Skeletal muscle cell (primary cell): ENCODE data around the gene BBS9.

Source experiments
- DNase-seq: peaks from one replicate; pipeline ENCODE4 v3.0.0-alpha.2; 2010; ENCODE audit warnings: low read depth
- H3K4me3 ChIP-seq: 2 replicates; pipeline ENCODE4 v1.5.1; 2011; ENCODE audit warnings: low read depth, mild to moderate bottlenecking, control low read depth, low read length, moderate library complexity

BBS9 gene

DNA sequence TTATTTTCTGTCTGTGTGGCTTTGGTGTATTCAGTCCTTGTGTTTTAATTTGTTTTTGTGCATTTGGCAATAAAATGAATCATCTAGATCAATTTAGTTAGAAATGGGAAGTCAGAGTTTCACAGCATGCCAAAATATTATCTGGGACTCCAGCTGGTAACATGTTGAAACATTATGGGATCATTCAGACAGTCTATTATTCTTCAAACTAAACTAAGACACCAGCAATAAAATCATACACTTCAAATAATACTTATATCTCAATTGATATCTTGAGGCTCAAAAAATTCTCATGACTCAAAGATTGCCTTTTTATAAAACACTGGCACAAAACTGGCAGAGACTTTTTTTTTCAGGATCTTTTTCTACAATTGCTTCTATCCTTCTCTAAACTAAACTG lies 14.4 kb upstream of the BBS9 start:
- H3K4me3 ChIP-seq: no peak overlapping the region
- no peak for DNase-seq

DNA sequence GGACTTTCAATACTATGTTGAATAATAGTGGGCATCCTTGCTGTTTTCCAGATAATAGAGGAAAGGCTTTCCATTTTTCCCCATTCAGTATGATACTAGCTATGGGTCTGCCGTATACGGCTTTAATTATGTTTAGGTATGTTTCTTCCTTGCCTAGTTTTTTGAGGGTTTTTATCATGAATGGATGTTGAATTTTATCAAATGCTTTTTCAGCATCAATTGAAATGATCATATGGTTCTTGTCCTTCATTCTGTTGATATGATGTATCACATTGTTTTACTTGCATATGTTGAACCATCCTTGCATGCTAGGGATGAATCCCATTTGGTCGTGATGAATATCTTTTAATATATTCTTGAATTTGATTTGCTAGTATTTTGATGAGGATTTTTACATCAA lies 11.0 kb upstream of the BBS9 start:
- no peak for DNase-seq
- H3K4me3 ChIP-seq: no peak overlapping the region

DNA sequence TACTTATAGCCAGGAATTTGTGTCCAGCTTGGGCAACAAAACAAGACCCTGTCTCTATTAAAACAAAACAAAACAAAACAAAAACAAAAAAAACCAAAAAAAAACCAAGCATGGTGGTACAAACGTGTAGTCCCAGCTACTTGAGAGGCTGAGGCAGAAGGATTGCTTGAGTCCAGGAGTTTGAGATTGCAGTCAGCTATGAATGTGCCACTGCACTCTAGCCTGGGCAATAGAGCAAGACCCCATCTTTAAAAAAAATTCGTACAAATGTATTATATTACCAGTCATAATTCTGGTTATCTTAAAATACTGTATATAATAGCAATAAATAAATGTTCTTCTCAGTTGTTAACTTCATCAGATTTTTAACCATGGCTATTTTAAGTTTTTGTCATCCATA lies 2.3 kb upstream of the BBS9 start:
- DNase-seq: no peak
- H3K4me3 ChIP-seq: no peak overlapping the region

DNA sequence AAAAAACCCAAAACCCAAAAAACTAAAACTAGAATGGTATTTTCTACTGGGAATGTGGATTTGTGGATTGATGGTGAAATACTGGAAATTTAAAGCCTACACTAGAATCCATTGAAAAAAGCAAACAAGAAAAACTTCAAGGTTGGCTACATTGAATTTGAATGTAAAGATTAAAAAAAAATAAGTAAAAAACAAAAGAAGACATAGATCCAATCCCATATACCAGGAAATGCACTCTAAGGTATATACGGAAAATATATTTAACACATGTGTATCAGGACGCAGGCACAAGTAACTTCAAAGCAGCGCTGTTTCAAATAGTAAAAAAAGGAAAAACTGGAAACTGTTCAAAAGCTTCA lies 754 bp upstream of the BBS9 start:
- peak overlapping the region; percentile 85 for H3K4me3 ChIP-seq
- DNase-seq: no peak

DNA sequence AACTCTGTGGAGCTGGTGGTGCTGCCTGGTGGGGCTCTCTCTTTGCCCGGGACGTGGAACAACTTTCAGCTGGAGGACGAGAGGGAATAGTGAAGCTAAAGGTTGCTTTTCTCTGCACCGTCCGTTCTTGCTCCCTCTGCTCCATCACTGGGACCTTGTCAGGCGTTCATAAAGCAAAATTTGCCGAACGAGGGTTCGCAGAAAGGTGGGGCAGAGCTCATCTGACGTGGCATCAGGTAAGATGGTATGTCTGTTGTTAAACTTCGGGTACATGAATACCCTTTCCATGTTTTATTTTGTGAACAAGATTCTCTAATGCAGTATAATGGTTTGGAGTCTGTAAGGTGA lies 416 bp downstream of the BBS9 start:
- DNase-seq: no peak
- peak overlapping the region; percentile 85 for H3K4me3 ChIP-seq

DNA sequence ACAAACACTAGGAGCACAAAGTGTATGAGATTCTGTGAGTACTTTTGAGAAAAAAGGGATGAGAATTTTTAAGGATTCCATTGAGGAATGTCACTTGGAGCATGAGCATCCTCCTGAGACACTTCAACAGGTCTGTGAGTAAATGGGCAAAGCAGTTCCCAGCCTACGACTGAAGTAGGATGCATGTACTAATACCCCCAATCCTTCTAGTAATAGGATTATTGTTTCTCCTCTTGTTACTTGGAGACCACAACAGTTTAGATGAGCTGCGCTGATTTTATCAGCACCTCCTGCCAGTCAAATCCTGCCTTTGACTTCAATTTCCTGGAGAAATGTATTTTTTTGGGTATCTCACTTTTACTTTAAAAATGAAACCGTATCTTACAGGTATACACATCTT lies 820 bp downstream of the BBS9 start:
- peak overlapping the region; percentile 85 for H3K4me3 ChIP-seq
- no peak for DNase-seq

DNA sequence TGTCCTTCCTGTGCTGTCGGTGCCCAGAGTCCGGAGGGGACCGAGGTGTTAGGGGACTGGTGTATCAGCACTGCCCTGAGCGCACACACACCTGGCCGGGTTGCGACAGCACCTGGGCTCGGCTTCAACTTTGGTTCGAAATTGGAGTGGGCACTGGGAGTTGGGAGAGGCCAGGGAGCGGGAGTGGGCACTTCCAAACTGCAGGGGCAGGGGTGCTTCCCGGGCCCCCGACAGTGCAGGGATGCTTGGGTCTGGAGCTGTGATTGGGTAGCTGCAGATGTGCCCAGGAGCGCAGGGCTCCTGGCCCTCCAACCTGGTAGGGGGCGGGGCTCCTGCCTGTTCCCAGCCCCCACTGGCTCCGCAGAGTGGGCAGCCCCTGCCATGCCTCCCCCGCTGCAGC lies 7.7 kb downstream of the BBS9 start:
- H3K4me3 ChIP-seq: no peak overlapping the region
- DNase-seq: no peak

DNA sequence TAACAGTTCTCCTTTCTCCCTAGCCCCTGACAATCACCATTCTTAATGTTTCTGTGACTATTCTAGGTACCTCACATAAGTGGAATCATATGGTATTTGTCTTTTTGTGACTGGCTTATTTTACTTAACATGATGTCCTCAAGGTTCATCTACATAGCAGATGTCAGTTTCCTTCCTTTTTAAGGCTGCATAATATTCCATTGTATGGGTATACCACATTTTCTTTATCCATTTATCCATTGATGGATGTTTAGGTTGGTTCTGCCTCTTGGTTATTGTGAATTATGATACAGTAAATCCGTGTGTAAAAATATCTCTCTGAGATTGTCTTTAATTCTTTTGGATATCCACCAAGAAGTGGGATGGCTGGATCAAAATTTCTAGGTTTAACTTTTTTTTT lies 13.2 kb downstream of the BBS9 start:
- no peak overlapping the region for H3K4me3 ChIP-seq

DNA sequence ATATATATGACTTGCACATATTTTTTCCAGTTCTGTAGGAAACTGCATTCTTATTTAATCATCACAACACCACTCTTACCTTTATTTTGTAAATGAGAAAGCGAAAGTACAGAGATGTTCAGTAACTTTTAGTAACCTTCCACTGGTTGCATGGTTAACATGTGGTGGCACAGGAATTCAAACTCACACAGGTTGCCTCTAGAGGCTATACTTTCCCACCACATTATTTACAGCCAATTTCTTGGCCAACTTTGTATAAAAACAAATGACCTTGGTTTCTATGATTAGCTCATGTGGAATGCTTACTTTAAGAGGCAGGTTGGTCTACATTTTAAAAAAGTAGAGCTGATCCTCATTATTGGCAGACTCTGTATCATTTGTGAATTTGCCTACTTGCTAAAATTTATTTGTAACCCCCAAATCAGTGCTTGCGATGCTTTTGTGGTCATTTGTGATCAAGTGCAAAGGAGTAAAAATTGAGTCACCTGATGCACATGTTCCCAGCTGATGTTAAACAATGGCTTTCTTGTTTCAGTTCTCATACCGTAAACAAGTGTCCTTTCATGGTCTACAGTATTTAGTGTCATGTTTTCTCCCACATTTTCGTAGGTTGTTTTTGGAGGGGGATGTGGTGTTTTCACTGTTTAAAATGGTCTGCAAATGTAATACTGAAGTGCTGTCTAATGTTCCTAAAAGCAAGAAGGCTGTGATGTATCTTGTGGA lies 14.8 kb downstream of the BBS9 start:
- no peak overlapping the region for H3K4me3 ChIP-seq
- DNase-seq: no peak

More for the DNA sequence above, 13.2 kb downstream of the BBS9 start:
- DNase-seq: no peak

DNA sequence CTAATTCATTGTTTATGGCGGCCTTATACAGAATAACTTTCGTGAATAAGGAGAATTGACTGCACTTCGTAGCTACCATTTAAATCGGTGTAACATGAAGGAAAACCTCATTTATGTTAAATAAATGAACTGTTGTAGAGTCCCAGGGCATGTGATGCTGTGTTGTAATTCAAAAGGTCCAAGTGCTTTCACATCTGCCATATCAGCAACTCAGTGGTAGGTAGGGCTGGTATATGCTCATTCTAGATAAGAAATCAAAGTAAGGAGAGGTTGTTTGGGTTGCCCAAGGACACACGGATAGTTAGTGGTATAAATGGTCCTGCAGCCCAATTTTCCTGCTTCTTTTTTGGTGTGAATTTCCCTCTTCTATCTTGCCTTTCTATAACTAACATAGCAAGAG lies 15.8 kb downstream of the BBS9 start:
- DNase-seq: no peak
- no peak overlapping the region for H3K4me3 ChIP-seq

DNA sequence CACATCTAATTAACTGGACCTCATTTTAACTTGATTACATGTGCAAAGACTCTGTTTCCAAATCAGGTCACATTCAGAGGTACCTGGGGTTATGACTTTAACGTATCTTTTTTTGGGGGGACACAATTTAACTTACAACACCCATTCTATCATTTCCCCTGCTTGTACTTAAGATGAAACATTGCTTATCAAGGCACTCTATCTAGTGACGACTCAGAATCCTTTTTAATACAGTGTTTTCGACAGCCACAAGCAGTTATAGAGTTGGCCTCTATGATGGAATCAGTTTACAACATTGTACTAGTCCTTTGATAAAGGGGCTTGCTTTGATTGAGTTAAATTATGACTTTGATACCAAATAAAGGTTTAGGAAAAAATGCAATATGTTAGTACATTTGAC lies 22.7 kb downstream of the BBS9 start:
- DNase-seq: no peak
- H3K4me3 ChIP-seq: no peak overlapping the region

DNA sequence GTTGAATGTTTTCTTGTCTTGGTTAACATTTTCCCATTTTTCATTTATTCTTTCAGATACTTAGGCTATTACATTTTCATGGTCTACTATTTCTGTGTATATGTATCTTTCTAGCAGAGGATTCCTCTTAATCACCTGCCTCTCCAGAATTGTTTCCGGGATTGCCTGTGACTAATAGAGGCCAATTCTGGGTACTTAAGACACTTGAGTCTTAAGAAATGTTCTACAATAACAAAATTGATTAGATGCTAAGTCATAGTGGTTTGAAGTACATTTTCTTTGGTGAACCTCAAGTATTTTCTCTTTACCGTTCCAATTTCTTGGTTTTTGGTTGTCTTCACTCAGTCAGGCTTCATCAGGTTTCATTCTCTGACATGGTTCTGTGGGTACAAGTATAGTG lies 26.4 kb downstream of the BBS9 start:
- DNase-seq: peak; percentile 35
- no peak overlapping the region for H3K4me3 ChIP-seq

DNA sequence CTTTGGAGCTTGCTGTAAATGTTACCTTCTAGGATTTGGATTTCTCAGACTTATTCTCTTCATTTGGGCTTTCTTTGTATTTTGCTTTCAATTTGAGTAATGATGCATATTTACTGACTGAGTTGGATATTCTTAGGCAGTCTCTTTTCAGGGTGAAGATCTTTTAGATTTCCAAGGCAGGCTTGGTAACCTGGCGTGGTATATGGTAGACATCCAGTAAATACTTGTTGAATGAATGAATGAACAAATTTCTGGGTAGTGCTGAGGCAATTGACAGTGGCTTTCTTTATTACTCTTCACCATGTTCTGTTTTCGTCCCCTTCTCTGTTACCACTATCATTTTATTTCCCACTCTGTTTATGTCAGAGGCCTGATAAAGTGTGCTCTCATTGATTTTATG lies 27.1 kb downstream of the BBS9 start:
- no peak overlapping the region for H3K4me3 ChIP-seq
- DNase-seq: no peak

DNA sequence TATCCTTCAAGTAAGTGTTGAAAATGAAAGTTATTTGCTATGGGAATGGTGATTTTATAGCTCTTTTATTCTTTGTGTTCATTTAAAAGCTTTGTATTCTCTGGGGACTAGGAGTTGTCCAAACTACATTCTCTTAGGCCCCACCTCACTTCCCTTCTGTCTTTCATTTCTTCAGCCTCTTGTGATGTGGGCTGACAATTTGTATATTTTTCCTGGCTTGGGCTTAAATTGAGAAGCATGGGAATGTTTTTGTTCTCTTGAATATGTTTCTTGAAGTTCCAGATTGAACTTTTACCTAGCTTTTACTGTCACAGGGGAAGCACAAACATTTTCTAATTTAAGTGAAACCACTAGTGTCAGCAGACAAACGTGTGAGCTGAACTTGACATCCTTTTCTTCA lies 27.9 kb downstream of the BBS9 start:
- DNase-seq: peak; percentile 53

DNA sequence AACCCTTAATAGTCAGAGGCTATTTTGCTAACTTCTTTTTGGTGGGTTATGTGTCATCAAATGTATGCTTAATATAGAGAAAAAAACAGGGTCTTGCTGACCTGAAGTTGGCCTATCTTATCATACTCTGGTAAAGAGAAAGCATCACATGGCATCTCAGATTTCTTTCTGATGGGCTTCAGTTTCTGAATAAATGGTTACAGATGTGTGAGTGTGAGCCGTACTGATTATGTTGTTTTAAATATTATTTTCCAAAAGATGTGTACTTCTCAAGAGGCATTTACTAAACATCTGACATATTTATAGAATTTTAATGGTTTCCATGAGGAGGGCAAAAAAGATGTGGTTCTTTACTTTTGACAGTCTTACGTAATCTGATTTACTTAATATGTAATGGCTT lies 28.4 kb downstream of the BBS9 start:
- H3K4me3 ChIP-seq: no peak overlapping the region
- no peak for DNase-seq

More for the DNA sequence above, 27.9 kb downstream of the BBS9 start:
- no peak overlapping the region for H3K4me3 ChIP-seq

DNA sequence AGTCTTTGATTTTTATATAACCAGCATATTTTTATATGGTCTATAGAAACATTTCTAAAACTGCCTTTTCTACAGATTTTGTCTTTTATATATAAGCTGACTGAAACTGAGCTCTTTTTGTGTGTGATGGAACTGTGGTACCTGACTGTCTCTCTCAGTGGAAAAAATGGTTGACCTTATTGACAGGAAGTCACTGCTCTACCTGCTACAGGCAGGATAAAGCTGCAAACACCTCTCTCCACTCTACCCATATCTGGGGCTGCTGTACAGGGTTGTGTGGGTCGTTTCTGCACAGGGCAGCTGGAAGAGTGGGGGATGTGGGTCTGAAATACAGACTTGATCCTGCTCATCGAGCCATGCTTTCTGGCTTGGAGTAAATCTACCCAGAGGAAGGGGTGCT lies 48.5 kb downstream of the BBS9 start:
- DNase-seq: no peak
- H3K4me3 ChIP-seq: no peak overlapping the region

DNA sequence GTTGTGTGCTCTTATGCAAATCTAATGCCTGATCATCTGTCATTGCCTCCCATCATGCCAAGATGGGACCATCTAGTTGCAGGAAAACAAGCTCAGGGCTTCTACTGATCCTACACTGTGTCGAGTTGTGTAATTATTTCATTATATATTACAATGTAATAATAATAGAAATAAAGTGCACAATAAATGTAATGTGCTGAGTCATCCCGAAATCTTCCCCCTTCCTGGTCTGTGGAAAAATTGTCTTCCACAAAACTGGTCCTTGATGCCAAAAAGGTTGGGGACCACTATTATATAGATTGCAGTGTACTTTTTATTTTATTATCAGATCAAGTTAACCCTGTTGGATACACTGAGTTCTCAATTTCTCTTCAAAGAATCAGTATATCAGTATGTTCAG lies 50.2 kb downstream of the BBS9 start:
- no peak for DNase-seq
- no peak overlapping the region for H3K4me3 ChIP-seq

DNA sequence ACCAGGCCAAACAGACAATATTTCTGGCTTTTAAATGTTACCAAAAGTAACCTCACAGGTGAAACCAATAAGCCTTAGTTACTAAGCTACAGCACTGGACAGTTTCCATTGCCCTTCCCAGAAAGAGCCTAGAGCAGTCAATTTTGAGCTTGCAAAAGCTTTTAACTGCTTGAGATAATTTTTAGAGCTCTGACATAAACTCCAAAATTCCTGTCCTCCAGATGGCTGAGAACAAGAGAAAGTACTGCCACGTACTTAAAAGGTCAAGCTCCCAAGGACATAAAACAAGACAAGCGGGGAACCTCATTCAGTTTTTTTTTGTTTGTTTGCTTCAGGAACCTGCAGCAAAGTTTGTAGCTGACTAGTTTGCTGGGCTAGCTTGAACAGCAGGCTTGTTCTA lies 54.1 kb downstream of the BBS9 start:
- no peak overlapping the region for H3K4me3 ChIP-seq
- no peak for DNase-seq

DNA sequence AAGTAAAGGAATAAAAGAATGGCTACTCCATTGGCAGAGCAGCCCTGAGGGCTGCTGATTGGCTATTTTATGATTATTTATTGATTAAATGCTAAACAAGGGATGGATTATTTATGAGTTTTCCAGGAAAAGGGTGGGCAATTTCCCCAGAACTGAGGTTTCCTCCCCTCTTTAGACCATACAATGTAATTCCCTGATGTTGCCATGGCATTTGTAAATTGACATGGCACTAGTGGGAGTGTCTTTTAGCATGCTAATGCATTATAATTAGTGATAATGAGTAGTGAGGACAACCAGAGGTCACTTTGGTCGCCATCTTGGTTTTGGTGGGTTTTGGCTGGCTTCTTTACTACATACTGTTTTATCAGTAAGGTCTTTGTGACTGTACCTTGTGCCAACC lies 55.5 kb downstream of the BBS9 start:
- DNase-seq: no peak

DNA sequence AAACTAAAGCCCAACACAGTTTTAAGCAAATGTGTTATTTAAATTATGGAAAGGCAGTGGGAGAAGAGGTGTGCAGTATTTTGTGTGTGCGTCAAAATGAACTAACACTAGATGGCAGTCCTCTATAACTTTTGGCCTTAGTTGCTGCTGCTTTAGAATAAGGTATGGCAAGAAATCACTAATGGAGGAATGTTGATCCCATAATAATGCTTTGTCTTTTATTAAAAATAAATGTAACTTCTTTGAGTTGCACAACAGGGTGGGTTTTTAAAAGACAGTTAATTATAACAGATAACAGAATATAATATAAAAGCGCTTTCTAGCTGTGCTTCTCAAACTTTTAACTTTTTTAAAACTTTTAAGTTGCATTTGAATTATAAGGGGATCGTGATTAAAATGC lies 56.4 kb downstream of the BBS9 start:
- no peak for DNase-seq
- H3K4me3 ChIP-seq: no peak overlapping the region

More for the DNA sequence above, 55.5 kb downstream of the BBS9 start:
- no peak overlapping the region for H3K4me3 ChIP-seq

DNA sequence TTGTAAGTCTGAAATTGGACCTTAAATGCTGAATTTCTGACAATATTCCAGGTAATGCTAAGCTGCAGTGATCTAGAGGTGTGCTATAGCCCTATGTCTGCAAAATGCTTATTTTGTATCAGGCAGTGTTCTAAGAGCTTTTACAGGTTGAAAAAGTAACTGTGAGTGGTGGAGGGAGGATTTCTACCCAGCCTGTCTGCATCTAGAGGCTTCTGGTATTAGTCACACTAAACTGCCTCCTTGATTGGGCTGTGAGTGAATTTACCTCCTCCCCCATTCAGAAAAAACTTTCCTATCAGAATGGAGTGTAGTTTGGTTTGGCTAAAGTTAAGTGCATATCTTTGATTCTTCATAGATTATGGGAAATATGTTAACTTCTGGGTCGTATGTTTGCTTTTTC lies 56.8 kb downstream of the BBS9 start:
- no peak for DNase-seq
- no peak overlapping the region for H3K4me3 ChIP-seq

DNA sequence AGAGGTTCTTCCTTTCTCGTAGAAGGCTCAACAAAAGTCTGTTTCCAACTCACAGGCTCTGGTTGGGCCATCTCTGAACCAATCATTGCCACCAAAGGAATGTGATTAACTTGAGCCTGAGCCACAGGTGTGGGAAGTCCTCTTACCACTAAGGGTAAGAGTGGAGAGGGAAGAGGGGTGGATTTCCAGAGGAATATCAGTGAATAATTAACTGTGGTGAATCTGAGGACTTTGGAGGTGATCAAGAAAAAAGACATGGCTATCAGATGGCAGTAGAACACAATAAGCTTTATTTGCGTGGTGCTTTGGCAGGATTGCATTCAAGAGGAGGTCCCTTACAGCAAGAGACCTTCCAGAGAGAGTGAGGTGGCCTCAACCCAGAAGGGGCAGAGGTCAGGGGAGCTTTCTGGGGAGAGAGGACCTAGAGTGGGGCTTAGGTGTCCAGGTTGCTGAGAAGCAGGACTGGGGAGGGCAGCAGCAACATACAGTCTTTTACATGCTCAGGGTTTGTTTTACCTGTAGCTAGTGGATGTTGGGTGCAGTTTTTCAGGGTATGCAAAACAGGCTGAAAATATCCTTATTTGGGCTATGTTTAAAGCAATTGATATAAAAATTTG lies 61.4 kb downstream of the BBS9 start:
- no peak overlapping the region for H3K4me3 ChIP-seq
- DNase-seq: no peak
